Activated CD4-positive, alpha-beta T cell treated with anti-CD3 and anti-CD28 coated beads, Interleukin-2, amount 50 U/mL, for 48 hours (primary cell): ENCODE data around the gene FIZ1.
A peak's percentile ranks its signal among the peaks of the same experiment; 100 is the strongest.
"Not testable (repeated sequence)": the region's sequence is repeated elsewhere in the genome, so short reads cannot be mapped to it uniquely, and the experiment has no call there.

Experiments
- DNase-seq, 2 experiments: peaks; one replicate each; pipeline ENCODE4 v3.0.0-alpha.2; 2020

FIZ1 gene

DNA sequence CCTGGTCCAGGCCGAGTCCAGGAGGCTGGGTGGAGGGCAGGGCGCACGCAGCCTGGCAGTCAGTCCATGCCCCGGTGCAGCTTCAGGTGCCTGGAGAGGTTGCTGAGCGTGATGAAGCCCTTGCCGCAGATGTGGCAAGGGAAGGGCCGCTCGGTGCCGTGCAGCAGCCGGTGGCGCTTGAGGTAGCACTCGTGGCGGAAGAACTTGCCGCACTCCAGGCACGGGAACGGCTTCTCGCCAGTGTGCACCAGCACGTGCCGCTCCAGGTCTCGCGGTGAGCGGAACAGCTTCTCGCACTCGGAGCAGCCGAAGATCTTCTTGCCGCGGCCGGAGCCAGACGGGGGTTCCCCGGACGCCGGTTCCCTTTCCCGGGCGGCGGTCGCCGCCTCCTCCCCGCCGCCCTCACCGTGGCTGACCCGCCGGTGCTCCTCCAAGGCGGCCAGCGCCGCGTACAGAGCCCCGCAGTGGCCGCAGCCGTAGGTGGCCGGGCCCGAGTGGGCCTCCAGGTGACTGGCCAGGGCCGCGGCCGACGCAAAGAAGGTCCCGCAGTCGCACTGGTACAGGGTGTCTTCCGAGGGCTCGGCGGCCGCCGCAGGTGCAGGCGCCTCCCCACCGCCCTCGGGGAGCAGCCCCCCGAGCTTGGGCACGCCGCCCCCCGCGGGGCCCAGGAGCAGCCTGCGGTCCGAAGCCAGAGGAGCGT is 6.8 kb downstream of the FIZ1 start:
- DNase-seq: no peak

- DNase-seq: no peak
Measured at GRCh38 chr19:55591555-55591954, 7.8 kb downstream of the FIZ1 start.

GRCh38 chr19:55590617-55591016 is 8.7 kb downstream of the FIZ1 start:
- DNase-seq: peak; percentile 16 to 27

DNA sequence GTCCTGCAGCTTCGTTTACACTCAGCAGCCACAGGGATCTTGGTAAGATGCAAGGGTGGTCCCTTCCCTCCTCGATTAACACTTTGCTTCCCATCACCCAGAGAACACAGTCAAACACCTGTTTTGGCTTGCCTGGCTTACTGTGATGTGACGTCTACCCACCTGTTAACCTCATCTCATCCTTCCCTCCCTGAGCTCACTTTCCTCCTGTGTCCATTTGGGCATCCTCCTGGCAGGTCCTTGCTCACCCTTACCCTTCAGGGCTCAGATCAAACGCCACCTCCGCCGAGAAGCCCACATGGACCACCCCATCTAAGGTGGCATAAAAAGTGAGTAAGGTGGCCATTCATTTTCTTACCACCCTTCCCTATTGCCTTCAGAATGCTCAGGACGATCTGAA is 9.2 kb downstream of the FIZ1 start:
- no peak for DNase-seq

GRCh38 chr19:55588738-55589137 is 10.6 kb downstream of the FIZ1 start:
- DNase-seq: no peak

- DNase-seq: peak; percentile 97 to 98
Measured at GRCh38 chr19:55586976-55587668, 12.2 kb downstream of the FIZ1 start.

DNA sequence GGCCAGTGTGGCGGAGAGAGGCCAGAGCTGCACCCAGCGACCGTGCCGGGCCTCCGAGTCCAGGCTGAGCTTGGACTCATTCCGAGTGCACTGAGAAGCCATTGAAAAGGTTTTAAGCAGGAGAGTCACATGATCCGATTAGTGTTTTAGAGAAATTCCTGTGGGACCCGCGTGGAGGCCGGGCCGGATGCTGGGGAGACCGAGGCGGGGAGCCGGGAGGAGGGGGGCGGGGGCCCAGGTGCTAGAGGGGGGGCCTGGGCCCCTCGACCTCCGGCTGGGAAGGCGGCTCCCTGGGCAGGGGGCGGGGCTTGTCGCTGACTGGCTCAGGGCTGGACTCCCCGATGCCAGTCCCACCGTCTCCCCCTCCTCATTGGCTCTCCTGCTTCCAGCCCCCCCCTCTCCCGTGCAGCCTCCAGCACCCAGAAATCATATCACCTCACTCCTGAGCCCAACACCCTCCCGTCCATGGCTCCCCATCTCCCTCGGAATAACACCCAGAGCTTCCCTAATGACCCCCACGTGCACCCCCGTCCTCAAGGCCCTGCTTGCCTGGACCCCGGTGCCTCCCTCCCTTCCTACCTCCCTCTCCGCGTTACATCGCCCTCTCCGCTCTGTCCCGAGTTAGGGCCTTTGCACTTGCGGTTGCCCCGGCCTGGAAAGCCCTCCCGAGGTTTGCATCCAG is 13.5 kb downstream of the FIZ1 start:
- DNase-seq: peak; percentile 59 to 60

- DNase-seq: no peak
Measured at GRCh38 chr19:55584871-55585270, 14.4 kb downstream of the FIZ1 start.

GRCh38 chr19:55583897-55584296 is 15.4 kb downstream of the FIZ1 start:
- DNase-seq: not testable (repeated sequence)

GRCh38 chr19:55582284-55582683 is 17.0 kb downstream of the FIZ1 start:
- DNase-seq: not testable (repeated sequence)

DNA sequence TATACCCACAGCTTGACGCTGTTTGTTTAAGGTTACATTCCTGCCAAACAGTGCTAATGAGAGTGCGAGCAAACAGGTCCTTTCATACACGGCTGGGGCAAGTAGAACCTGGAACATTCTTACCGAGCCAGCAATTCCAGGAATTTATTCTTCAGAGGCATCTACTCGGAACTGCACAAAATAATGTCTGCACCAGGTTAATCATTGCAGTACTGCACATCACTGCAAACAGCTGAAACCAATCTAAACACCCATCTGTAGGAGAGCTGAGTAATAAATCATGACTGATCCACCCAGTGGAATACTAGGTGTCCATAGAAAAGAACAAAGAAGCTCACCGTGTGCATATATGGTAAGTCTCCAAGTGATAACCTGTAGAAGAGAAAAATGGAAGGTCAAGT is 17.5 kb downstream of the FIZ1 start:
- no peak for DNase-seq

- DNase-seq: peak; percentile 24 to 26
Measured at GRCh38 chr19:55581145-55581822, 18.0 kb downstream of the FIZ1 start.

DNA sequence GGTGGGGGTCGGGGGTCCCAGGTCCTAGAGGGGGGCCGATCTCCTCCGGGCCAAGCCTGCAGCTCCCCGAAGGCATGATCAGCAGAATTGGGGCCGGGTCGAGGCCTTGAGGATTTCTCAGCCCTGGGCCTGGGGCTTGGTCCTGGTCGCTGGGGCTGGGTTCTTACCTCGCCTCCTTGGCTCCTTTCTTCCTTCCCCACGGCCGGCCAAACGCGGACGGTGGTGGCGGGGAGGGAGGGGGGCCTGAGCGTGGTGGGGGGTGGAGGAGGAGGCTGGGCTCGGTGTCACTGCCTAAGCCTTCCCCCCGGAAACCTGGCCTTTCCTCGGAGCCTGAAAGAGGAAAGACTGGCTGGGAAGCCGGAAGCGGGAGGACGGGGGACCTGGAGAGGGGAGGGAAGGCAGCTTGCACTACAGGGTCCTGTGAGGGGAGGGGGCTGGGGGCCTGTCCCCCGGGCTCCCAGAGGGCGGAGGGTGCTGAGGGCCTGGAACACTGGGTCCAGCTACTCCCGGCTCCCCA is 18.6 kb downstream of the FIZ1 start, which contains the start of gene ZNF579:
TSS of gene ZNF579 (minus strand) at position 221 of the 517 bp plus-strand sequence. CDS start 1,209 bp downstream, outside the sequence.
- DNase-seq: peak; percentile 91 to 92

DNA sequence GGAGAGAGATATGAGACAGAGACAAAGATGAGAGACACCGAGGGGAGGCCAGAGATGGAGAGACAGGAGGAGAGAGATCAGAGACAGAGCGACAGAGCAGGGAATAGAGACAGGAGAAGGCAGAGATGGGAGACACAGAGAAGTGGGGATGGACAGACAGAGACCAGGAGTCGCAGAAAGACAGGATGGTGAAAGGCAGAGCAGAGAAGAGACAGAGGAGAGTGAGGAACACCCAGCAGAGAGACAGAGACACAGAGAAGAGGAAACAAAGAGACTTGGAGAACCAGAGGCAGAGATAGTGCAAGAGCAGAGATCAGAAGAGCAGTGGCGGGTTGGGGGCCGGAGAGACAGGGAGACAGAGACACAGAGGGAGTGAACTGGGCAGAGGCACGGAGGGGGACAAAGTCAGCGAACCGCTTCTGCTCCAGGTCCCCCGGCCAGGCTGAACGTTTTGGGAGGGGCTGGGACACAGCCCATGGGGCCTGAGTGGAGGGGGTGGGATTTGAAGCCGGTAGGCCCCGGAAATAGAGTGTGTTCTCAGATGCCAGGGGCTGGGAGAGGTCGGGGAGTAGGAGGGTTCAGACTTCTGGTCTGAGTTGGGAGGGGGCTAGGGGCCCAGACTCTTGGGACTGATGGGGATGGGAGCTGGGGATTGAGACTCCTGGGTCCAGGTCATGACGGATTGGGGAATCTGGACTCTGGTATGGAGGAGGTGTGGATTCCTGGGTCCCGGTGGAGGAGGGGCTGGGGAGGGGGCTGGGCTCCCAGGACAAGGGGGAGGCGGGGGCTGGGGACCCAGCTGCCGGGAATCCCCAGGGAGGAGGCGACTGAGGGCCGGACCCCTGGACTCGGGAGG is 19.3 kb downstream of the FIZ1 start:
- peak in 1 of 2 experiments; percentile 10 for DNase-seq

- no peak for DNase-seq
Measured at GRCh38 chr19:55578761-55579747, 20.3 kb downstream of the FIZ1 start.

- no peak for DNase-seq
Measured at GRCh38 chr19:55578031-55578760, 21.1 kb downstream of the FIZ1 start.

GRCh38 chr19:55576746-55577145 is 22.6 kb downstream of the FIZ1 start:
- DNase-seq: no peak

DNA sequence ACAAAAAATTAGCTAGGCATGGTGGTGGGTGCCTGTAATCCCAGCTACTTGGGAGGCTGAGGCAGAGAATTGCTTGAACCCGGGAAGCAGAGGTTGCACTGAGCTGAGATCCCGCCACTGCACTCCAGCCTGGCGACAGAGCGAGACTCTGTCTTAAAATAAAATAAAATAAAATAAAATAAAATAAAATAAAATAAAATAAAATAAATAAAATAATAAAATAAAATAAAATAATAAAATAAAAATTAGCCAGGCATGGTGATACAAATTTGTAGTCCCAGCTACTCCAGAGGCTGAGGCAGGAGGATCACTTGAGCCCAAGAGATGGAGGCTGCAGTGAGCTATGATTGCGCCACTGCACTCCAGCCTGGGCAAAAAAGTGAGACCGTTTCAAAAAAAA is 25.4 kb downstream of the FIZ1 start:
- not testable (repeated sequence) for DNase-seq

- DNase-seq: not testable (repeated sequence)
Measured at GRCh38 chr19:55569477-55569876, 29.8 kb downstream of the FIZ1 start.
